Activated CD8-positive, alpha-beta T cell treated with anti-CD3 and anti-CD28 coated beads, Interleukin-2, amount 10 ng/mL, durations not matched to agents 7 days and 5 days (primary cell): ENCODE measurements around the gene CDH26. TPM values are rescaled to one million over a fixed set of nuclear protein-coding genes. Genes with fewer than 3 reads are reported as not detected.

Experiments used
- ATAC-seq: fragments of 150-1000 bp; cut with Tn5 transposase; one replicate; pipeline ENCODE4 v1.10.0; 2021; ENCODE audit warnings: moderate library complexity
- CTCF ChIA-PET: fragments of 350-600 bp; sonication (Branson Sonifier 250); formaldehyde crosslinking; loops from one replicate; lab custom pipeline; 2021; ENCODE audit warnings: antibody characterized with exemption; lab: Charles Lee
- POLR2A ChIA-PET: fragments of 350-600 bp; sonication (Branson Sonifier 250); formaldehyde crosslinking; loops from one replicate; lab custom pipeline; 2021; ENCODE audit warnings: antibody characterized with exemption; lab: Charles Lee
- DNase-seq: peaks from one replicate; pipeline ENCODE4 v3.0.0-alpha.2; 2020
- H3K27ac Mint-ChIP-seq: one replicate; pipeline ENCODE4 v1.8.0; 2021; ENCODE audit warnings: mild to moderate bottlenecking, mixed read lengths
- H3K27me3 Mint-ChIP-seq: one replicate; pipeline ENCODE4 v1.8.0; 2021; ENCODE audit warnings: low read depth, mixed read lengths
- H3K36me3 Mint-ChIP-seq: one replicate; pipeline ENCODE4 v1.8.0; 2021; ENCODE audit warnings: low read depth, mixed read lengths
- H3K4me1 Mint-ChIP-seq: one replicate; pipeline ENCODE4 v1.8.0; 2021; ENCODE audit warnings: low read depth, mixed read lengths
- H3K4me3 Mint-ChIP-seq: one replicate; pipeline ENCODE4 v1.8.0; 2021; ENCODE audit warnings: mild to moderate bottlenecking, mixed read lengths
- H3K9me3 Mint-ChIP-seq: one replicate; pipeline ENCODE4 v1.8.0; 2022; ENCODE audit warnings: mixed read lengths; ENCODE audit not compliant: insufficient read depth
- total RNA-seq, 2 experiments: library from RNA; stranded (reverse); gene quantifications; one replicate each; pipeline ENCODE4 v1.2.3, GENCODE V29; 2021

CDH26 gene
- total RNA-seq, 2 experiments from 2014 or later: 0.26 to 0.34 TPM

- CTCF ChIA-PET: no interaction called here
- no peak for ATAC-seq
- no peak overlapping the region for H3K27ac Mint-ChIP-seq
Measured at GRCh38 chr20:60007464-60007863, 49.2 kb downstream of the CDH26 start.

GRCh38 chr20:60008130-60008808 lies 50.0 kb downstream of the CDH26 start:
- no peak for DNase-seq
- ATAC-seq: peak; percentile 46
- ChIA-PET POLR2A (interaction anchor here (0.5 kb wide), 1 partner anchor 64 kb away, joined by 5 read pairs; no protein-coding TSS in a partner anchor), CTCF (interaction anchor here (1.4 to 1.6 kb wide), 2 partner anchors 49 to 74 kb away, joined by 4 to 6 read pairs; no protein-coding TSS in a partner anchor)
- Mint-ChIP-seq H3K9me3 (no peaks in the 10 kb centered on the region), H3K27ac (no peak overlapping the region), H3K36me3 (no peaks in the 10 kb centered on the region), H3K4me3 (no peak overlapping the region), H3K4me1 (peaks cover 38% of the 10 kb centered on the region), H3K27me3 (peaks cover 16% of the 10 kb centered on the region)

More at GRCh38 chr20:60007464-60007863, 49.2 kb downstream of the CDH26 start:
- H3K4me3 Mint-ChIP-seq: no peak overlapping the region
- peaks cover 16% of the 10 kb centered on the region for H3K27me3 Mint-ChIP-seq
- POLR2A ChIA-PET: interaction anchor here (0.5 kb wide), 1 partner anchor 65 kb away, joined by 5 read pairs; no protein-coding TSS in a partner anchor
- H3K36me3 Mint-ChIP-seq: no peaks in the 10 kb centered on the region
- peak; percentile 9 for DNase-seq
- H3K4me1 Mint-ChIP-seq: peaks cover 33% of the 10 kb centered on the region
- no peaks in the 10 kb centered on the region for H3K9me3 Mint-ChIP-seq

- ATAC-seq (no peak), DNase-seq (no peak)
- Mint-ChIP-seq H3K4me1 (peaks cover 38% of the 10 kb centered on the region), H3K4me3 (no peak overlapping the region), H3K27ac (no peak overlapping the region), H3K36me3 (no peaks in the 10 kb centered on the region), H3K27me3 (peaks cover 23% of the 10 kb centered on the region), H3K9me3 (no peaks in the 10 kb centered on the region)
- ChIA-PET CTCF (interaction anchor here (0.9 to 1.6 kb wide), 2 partner anchors 9 to 48 kb away, joined by 3 to 6 read pairs; no protein-coding TSS in a partner anchor), POLR2A (no interaction called here)
Measured at GRCh38 chr20:60009318-60009717, 51.1 kb downstream of the CDH26 start.

GRCh38 chr20:60009826-60010616 lies 51.8 kb downstream of the CDH26 start:
- Mint-ChIP-seq H3K36me3 (no peaks in the 10 kb centered on the region), H3K4me3 (no peak overlapping the region), H3K27ac (no peak overlapping the region), H3K4me1 (peaks cover 38% of the 10 kb centered on the region), H3K9me3 (no peaks in the 10 kb centered on the region), H3K27me3 (peaks cover 27% of the 10 kb centered on the region)
- ChIA-PET CTCF (interaction anchor here (0.9 to 1.6 kb wide), 3 partner anchors 8 to 160 kb away, joined by 3 to 6 read pairs (median 3); no protein-coding TSS in a partner anchor), POLR2A (interaction anchor here (0.6 kb wide), 1 partner anchor 69 kb away, joined by 3 read pairs; no protein-coding TSS in a partner anchor)
- ATAC-seq: no peak
- no peak for DNase-seq

GRCh38 chr20:60010689-60011458 lies 52.7 kb downstream of the CDH26 start:
- H3K27me3 Mint-ChIP-seq: peaks cover 35% of the 10 kb centered on the region
- DNase-seq (no peak), ATAC-seq (no peak)
- CTCF ChIA-PET: interaction anchor here (1.0 kb wide), 1 partner anchor 161 kb away, joined by 3 read pairs; no protein-coding TSS in a partner anchor
- POLR2A ChIA-PET: interaction anchor here (0.6 kb wide), 1 partner anchor 70 kb away, joined by 3 read pairs; no protein-coding TSS in a partner anchor
- peaks cover 38% of the 10 kb centered on the region for H3K4me1 Mint-ChIP-seq
- no peak overlapping the region for H3K27ac Mint-ChIP-seq
- no peaks in the 10 kb centered on the region for H3K9me3 Mint-ChIP-seq
- no peaks in the 10 kb centered on the region for H3K36me3 Mint-ChIP-seq
- no peak overlapping the region for H3K4me3 Mint-ChIP-seq

- ATAC-seq: peak; percentile 68
- peak overlapping the region; percentile 36 for H3K27ac Mint-ChIP-seq
- H3K36me3 Mint-ChIP-seq: peaks cover 1% of the 10 kb centered on the region
- ChIA-PET CTCF (interaction anchor here (1.1 kb wide), 1 partner anchor 10 kb away, joined by 4 read pairs; no protein-coding TSS in a partner anchor), POLR2A (no interaction called here)
- peaks cover 38% of the 10 kb centered on the region for H3K4me1 Mint-ChIP-seq
- DNase-seq: peak; percentile 63
- H3K9me3 Mint-ChIP-seq: no peaks in the 10 kb centered on the region
- peak overlapping the region; percentile 3 for H3K4me3 Mint-ChIP-seq
- H3K27me3 Mint-ChIP-seq: peaks cover 40% of the 10 kb centered on the region
Measured at GRCh38 chr20:60011512-60012507, 53.6 kb downstream of the CDH26 start.

- no peak for DNase-seq
- ATAC-seq: no peak
- H3K9me3 Mint-ChIP-seq: no peaks in the 10 kb centered on the region
- H3K36me3 Mint-ChIP-seq: peaks cover 1% of the 10 kb centered on the region
- CTCF ChIA-PET: interaction anchor here (0.6 to 1.1 kb wide), 3 partner anchors 9 to 1312 kb away, joined by 3 to 4 read pairs (median 3); no protein-coding TSS in a partner anchor
- no peak overlapping the region for H3K27ac Mint-ChIP-seq
- H3K27me3 Mint-ChIP-seq: peaks cover 47% of the 10 kb centered on the region
- POLR2A ChIA-PET: no interaction called here
- no peak overlapping the region for H3K4me3 Mint-ChIP-seq
- peaks cover 32% of the 10 kb centered on the region for H3K4me1 Mint-ChIP-seq
Measured at GRCh38 chr20:60013296-60014139, 55.3 kb downstream of the CDH26 start.

- peaks cover 1% of the 10 kb centered on the region for H3K36me3 Mint-ChIP-seq
- peaks cover 42% of the 10 kb centered on the region for H3K27me3 Mint-ChIP-seq
- H3K9me3 Mint-ChIP-seq: no peaks in the 10 kb centered on the region
- H3K27ac Mint-ChIP-seq: no peak overlapping the region
- peaks cover 20% of the 10 kb centered on the region for H3K4me1 Mint-ChIP-seq
- DNase-seq: no peak
- H3K4me3 Mint-ChIP-seq: no peak overlapping the region
- ATAC-seq: no peak
- CTCF ChIA-PET: no interaction called here
- POLR2A ChIA-PET: no interaction called here
Measured at GRCh38 chr20:60016406-60016805, 58.2 kb downstream of the CDH26 start.

GRCh38 chr20:60020251-60020650 lies 62.0 kb downstream of the CDH26 start:
- Mint-ChIP-seq H3K4me3 (no peak overlapping the region), H3K9me3 (no peaks in the 10 kb centered on the region), H3K4me1 (peaks cover 4% of the 10 kb centered on the region), H3K27me3 (peaks cover 24% of the 10 kb centered on the region), H3K36me3 (peaks cover 1% of the 10 kb centered on the region), H3K27ac (no peak overlapping the region)
- DNase-seq (no peak), ATAC-seq (no peak)
- CTCF ChIA-PET: no interaction called here
- POLR2A ChIA-PET: no interaction called here

- H3K27me3 Mint-ChIP-seq: peaks cover 17% of the 10 kb centered on the region
- H3K9me3 Mint-ChIP-seq: no peaks in the 10 kb centered on the region
- ChIA-PET POLR2A (no interaction called here), CTCF (no interaction called here)
- DNase-seq: no peak
- H3K4me1 Mint-ChIP-seq: peaks cover 4% of the 10 kb centered on the region
- H3K27ac Mint-ChIP-seq: no peak overlapping the region
- H3K36me3 Mint-ChIP-seq: peaks cover 1% of the 10 kb centered on the region
- ATAC-seq: no peak
- no peak overlapping the region for H3K4me3 Mint-ChIP-seq
Measured at GRCh38 chr20:60021104-60021503, 62.9 kb downstream of the CDH26 start.
